ENCODE results near the gene HNRNPUL1.

GRCh38 chr19:41218249-41218614, 45.9 kb upstream of the HNRNPUL1 start:
- TF ChIP-seq CTCF (IDR thresholded peaks at IDR 0.05) (no peak), POLR2A (IDR thresholded peaks at IDR 0.05; ENCODE audit: low read depth) (no peak), EP300 (IDR thresholded peaks at IDR 0.05) (no peak)
